SK-N-MC (cell line): ENCODE results near the gene ZFAND4.

ENCODE experiments used
- DNase-seq: peaks from one replicate; pipeline ENCODE4 v3.0.0-alpha.2; 2011; ENCODE audit warnings: low read depth, low spot score
- H3K27ac ChIP-seq: fragments of 200-600 bp; sonication (generic); 2 replicates; pipeline ENCODE4 v1.5.1; 2016; ENCODE audit warnings: mixed run types
- H3K36me3 ChIP-seq: fragments of 200-600 bp; sonication (generic); 2 replicates; pipeline ENCODE4 v1.6.1; 2017; ENCODE audit warnings: antibody characterized with exemption, low read length, mixed read lengths; ENCODE audit not compliant: insufficient read depth
- H3K4me3 ChIP-seq: fragments of 200-600 bp; sonication (generic); 2 replicates; pipeline ENCODE4 v1.5.1; 2016
- H3K9ac ChIP-seq: fragments of 200-600 bp; sonication (generic); 2 replicates; pipeline ENCODE4 v1.8.0; 2017; ENCODE audit warnings: mixed run types, mixed read lengths; ENCODE audit not compliant: insufficient read length
- H3K9me3 ChIP-seq: fragments of 200-600 bp; sonication (generic); 2 replicates; pipeline ENCODE4 v1.6.1; 2017; ENCODE audit warnings: low read depth, mild to moderate bottlenecking, antibody characterized with exemption, low read length, moderate library complexity, mixed read lengths
- EZH2 ChIP-seq: fragments of 200-600 bp; sonication (generic); IDR thresholded peaks from one replicate; pipeline ENCODE4 v1.6.1; 2017; ENCODE audit warnings: antibody characterized with exemption
- FOXP2 ChIP-seq: optimal IDR thresholded peaks from 2 replicates; pipeline ENCODE3; 2011; ENCODE audit warnings: mild to moderate bottlenecking, moderate library complexity; ENCODE audit not compliant: insufficient read depth; ENCODE audit errors: extremely low read length, control extremely low read depth
- POLR2AphosphoS5 ChIP-seq: IDR thresholded peaks from 2 replicates; pipeline ENCODE4 v1.6.1; 2012; ENCODE audit warnings: mild to moderate bottlenecking, low read depth, low read length, borderline replicate concordance

Gene ZFAND4

GRCh38 chr10:45569471-45569870, 103.1 kb downstream of the ZFAND4 start:
- Histone ChIP-seq H3K4me3 (no peak overlapping the region), H3K9ac (no peak overlapping the region)

GRCh38 chr10:45566415-45566814, 106.2 kb downstream of the ZFAND4 start:
- TF ChIP-seq POLR2AphosphoS5 (no peak), FOXP2 (no peak), EZH2 (no peak)
- DNase-seq, result no peak
- no peak overlapping the region for H3K9ac ChIP-seq
- H3K9me3 ChIP-seq, result no peaks in the 10 kb centered on the region
- no peak overlapping the region for H3K27ac ChIP-seq
- H3K36me3 ChIP-seq, result no peaks in the 10 kb centered on the region
- no peak overlapping the region for H3K4me3 ChIP-seq

More at GRCh38 chr10:45569471-45569870, 103.1 kb downstream of the ZFAND4 start:
- H3K27ac ChIP-seq, result no peak overlapping the region
- no peaks in the 10 kb centered on the region for H3K36me3 ChIP-seq
- no peak for TF ChIP-seq POLR2AphosphoS5
- TF ChIP-seq FOXP2, result no peak
- no peak for TF ChIP-seq EZH2
- H3K9me3 ChIP-seq, result no peaks in the 10 kb centered on the region
- DNase-seq, result no peak
